ENCODE measurements around the gene ADGRG3. TPM values are rescaled to one million over a fixed set of nuclear protein-coding genes. Genes with fewer than 3 reads are reported as not detected.

ADGRG3 gene
- total and polyA plus RNA-seq, 2 of the 13 experiments (the other 11 are each of a cell fraction or from before 2014, with no cell fraction given), result 2.7 to 11.8 TPM

- peak; percentile 30 for FAIRE-seq
- intact Hi-C loops (cut with micrococcal nuclease; ENCODE audit: unreplicated experiment), result no loop called here
- ChIA-PET POLR2A (interaction anchor here (0.8 to 1.1 kb wide), 4 partner anchors 9 to 106 kb away, joined by 3 to 5 read pairs (median 3); no protein-coding TSS in a partner anchor), CTCF (ENCODE audit: low intra/inter-chr PET ratio, low total read pairs) (interaction anchor here (0.9 to 1.7 kb wide), 2 partner anchors 20 to 28 kb away, joined by 3 to 4 read pairs; no protein-coding TSS in a partner anchor)
- DNase-seq (ENCODE audit: low spot score), result no peak
- 91% methylated on average over 5 of the region's 7 CpGs for WGBS (ENCODE audit: low lambda C conversion rate)
- H3K36me3 ChIP-seq (replicated peaks in 1 of 2; ENCODE audit: control insufficient read depth in 1 of 2, insufficient read depth in 2 of 2, low read length in 2 of 2), result no peaks in the 10 kb centered on the region
- no peaks in the 10 kb centered on the region for H3K9me3 ChIP-seq (ENCODE audit: low read length)
- in situ Hi-C loops (cut with HindIII; ENCODE audit: extremely low pct_ligation_motif_present, low pct_unique_long_range_greater_than_20kb), result no loop called here
- no peaks in the 10 kb centered on the region for H4K20me1 ChIP-seq (ENCODE audit: insufficient read depth, low read length)
- no peak overlapping the region for H3K9ac ChIP-seq (ENCODE audit: insufficient read depth, low read depth, low read length)
- no peak for ATAC-seq
- no peaks in the 10 kb centered on the region for H3K79me2 ChIP-seq (ENCODE audit: insufficient read depth, low read length)
- no peak overlapping the region for H3K4me2 ChIP-seq (ENCODE audit: low read depth, low read length)
- no peak overlapping the region for H3K27ac ChIP-seq (ENCODE audit: extremely low read length, insufficient read depth, low read length)
- H2AFZ ChIP-seq (ENCODE audit: low read length), result no peak overlapping the region
- H3K4me3 ChIP-seq (replicated peaks in 1 of 3; ENCODE audit: insufficient read depth in 1 of 3, low read depth in 2 of 3, low read length in 3 of 3), result no peak overlapping the region
- no TSS peak for BruUV-seq (replicated peaks)
- H3K4me1 ChIP-seq (ENCODE audit: insufficient read depth, low read length), result peaks cover 30% of the 10 kb centered on the region
- H3K27me3 ChIP-seq (ENCODE audit: control insufficient read depth in 1 of 2, insufficient read depth in 2 of 2, low read length in 2 of 2), result no peaks in the 10 kb centered on the region
- TF ChIP-seq, protein P1, sequence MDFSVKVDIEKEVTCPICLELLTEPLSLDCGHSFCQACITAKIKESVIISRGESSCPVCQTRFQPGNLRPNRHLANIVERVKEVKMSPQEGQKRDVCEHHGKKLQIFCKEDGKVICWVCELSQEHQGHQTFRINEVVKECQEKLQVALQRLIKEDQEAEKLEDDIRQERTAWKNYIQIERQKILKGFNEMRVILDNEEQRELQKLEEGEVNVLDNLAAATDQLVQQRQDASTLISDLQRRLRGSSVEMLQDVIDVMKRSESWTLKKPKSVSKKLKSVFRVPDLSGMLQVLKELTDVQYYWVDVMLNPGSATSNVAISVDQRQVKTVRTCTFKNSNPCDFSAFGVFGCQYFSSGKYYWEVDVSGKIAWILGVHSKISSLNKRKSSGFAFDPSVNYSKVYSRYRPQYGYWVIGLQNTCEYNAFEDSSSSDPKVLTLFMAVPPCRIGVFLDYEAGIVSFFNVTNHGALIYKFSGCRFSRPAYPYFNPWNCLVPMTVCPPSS (IDR thresholded peaks at IDR 0.05), result peak; percentile 75; the same call in 1 of the 2 replicates
- TF ChIP-seq NONO (IDR thresholded peaks at IDR 0.05), result peak; percentile 13; the same call in 1 of the 2 replicates
- no peak for TF ChIP-seq NONO (CRISPR knock-in tag; conservative IDR thresholded peaks at IDR 0.05)
- no peak for TF ChIP-seq CCAR2 (optimal IDR thresholded peaks at IDR 0.05; ENCODE audit: low read depth, low read length)
- no peak for TF ChIP-seq ZNF468 (CRISPR knock-in tag; IDR thresholded peaks at IDR 0.05)
- peak; percentile 5; the same call in 1 of the 2 replicates for TF ChIP-seq SKIL (CRISPR knock-in tag; IDR thresholded peaks at IDR 0.05; ENCODE audit: borderline replicate concordance)
- TF ChIP-seq, protein P2, sequence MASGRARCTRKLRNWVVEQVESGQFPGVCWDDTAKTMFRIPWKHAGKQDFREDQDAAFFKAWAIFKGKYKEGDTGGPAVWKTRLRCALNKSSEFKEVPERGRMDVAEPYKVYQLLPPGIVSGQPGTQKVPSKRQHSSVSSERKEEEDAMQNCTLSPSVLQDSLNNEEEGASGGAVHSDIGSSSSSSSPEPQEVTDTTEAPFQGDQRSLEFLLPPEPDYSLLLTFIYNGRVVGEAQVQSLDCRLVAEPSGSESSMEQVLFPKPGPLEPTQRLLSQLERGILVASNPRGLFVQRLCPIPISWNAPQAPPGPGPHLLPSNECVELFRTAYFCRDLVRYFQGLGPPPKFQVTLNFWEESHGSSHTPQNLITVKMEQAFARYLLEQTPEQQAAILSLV (CRISPR knock-in tag; IDR thresholded peaks at IDR 0.05; ENCODE audit: borderline replicate concordance), result no peak
- peak; percentile 52; the same call in 1 of the 2 replicates for TF ChIP-seq FOXA1 (IDR thresholded peaks at IDR 0.05)
- no peak for TF ChIP-seq FOXA1 (CRISPR knock-in tag; IDR thresholded peaks at IDR 0.05)
- peak; percentile 86; the same call in 1 of the 2 replicates for TF ChIP-seq ATM (IDR thresholded peaks at IDR 0.05; ENCODE audit: borderline replicate concordance)
- TF ChIP-seq FOXP1 (IDR thresholded peaks at IDR 0.05), result 0 out of 2 replicates have a peak, but pooled peaks have one; percentile 37
- TF ChIP-seq FOXP1 (CRISPR knock-in tag; IDR thresholded peaks at IDR 0.05), result no peak
- TF ChIP-seq TMF1 (CRISPR knock-in tag; IDR thresholded peaks at IDR 0.05; ENCODE audit: low read depth), result no peak
- TF ChIP-seq STAG1 (CRISPR knock-in tag; IDR thresholded peaks at IDR 0.05), result no peak
- TF ChIP-seq ZNF282 (IDR thresholded peaks at IDR 0.05; ENCODE audit: partially characterized antibody), result peak; percentile 70
- 0 out of 2 replicates have a peak, but pooled peaks have one; percentile 20 for TF ChIP-seq FOXK2 (IDR thresholded peaks at IDR 0.05)
- 0 out of 2 replicates have a peak, but pooled peaks have one; percentile 90 for TF ChIP-seq NBN (conservative IDR thresholded peaks at IDR 0.05)
- TF ChIP-seq ZNF382 (CRISPR knock-in tag; IDR thresholded peaks at IDR 0.05; ENCODE audit: borderline replicate concordance), result no peak
Observed at GRCh38 chr16:57628783-57629293, 39.3 kb upstream of the ADGRG3 start.

All from HepG2 (cell line).